ENCODE measurements around the gene FZD7. TPM values are rescaled to one million over a fixed set of nuclear protein-coding genes. Genes with fewer than 3 reads are reported as not detected.

Gene FZD7
- total and polyA plus RNA-seq, 2 donors (not counting 1 experiment from before 2014, with no cell fraction given): 0.67 to 2.1 TPM

- no peak for TF ChIP-seq EZH2 (IDR thresholded peaks at IDR 0.05; ENCODE audit: borderline replicate concordance, insufficient read depth, low read depth, low read length, poor library complexity, severe bottlenecking)
- TF ChIP-seq CTCF (IDR thresholded peaks at IDR 0.05): no peak
- ChIA-PET CTCF (no interaction called here), POLR2A (no interaction called here)
Observed at GRCh38 chr2:202043475-202043874, 9.8 kb downstream of the FZD7 start.

GRCh38 chr2:202044777-202045176 lies 11.1 kb downstream of the FZD7 start:
- H3K36me3 ChIP-seq (replicated peaks in 1 of 2; ENCODE audit: control extremely low read depth in 1 of 2, control insufficient read depth in 1 of 2, extremely low read depth in 1 of 2, insufficient read depth in 2 of 2, low read length in 1 of 2): no peaks in the 10 kb centered on the region

More at GRCh38 chr2:202043475-202043874, 9.8 kb downstream of the FZD7 start:
- Histone ChIP-seq H3K4me1 (ENCODE audit: control insufficient read depth in 2 of 2, insufficient read depth in 2 of 2, low read length in 2 of 2) (peaks cover 0 to 3% of the 10 kb centered on the region in 2 donors), H3K9ac (ENCODE audit: low read length) (no peak overlapping the region), H3K4me3 (ENCODE audit: control extremely low read depth in 1 of 5, extremely low read depth in 1 of 5, insufficient read depth in 1 of 5, low read depth in 2 of 5, low read length in 4 of 5) (no peak overlapping the region), H3K4me2 (replicated peaks; ENCODE audit: low read depth, low read length, poor library complexity, severe bottlenecking) (no peak overlapping the region), H4K20me1 (ENCODE audit: control insufficient read depth, insufficient read depth, low read length, poor library complexity, severe bottlenecking) (no peaks in the 10 kb centered on the region), H3K27ac (ENCODE audit: low read length in 2 of 2) (no peak overlapping the region), H3K36me3 (replicated peaks in 1 of 2; ENCODE audit: control extremely low read depth in 1 of 2, control insufficient read depth in 1 of 2, extremely low read depth in 1 of 2, insufficient read depth in 2 of 2, low read length in 1 of 2) (no peaks in the 10 kb centered on the region), H3K79me2 (ENCODE audit: control insufficient read depth, insufficient read depth, low read length) (no peaks in the 10 kb centered on the region), H3K9me3 (ENCODE audit: control extremely low read depth in 1 of 3, control insufficient read depth in 2 of 3, insufficient read depth in 1 of 3, low read length in 2 of 3) (no peaks in the 10 kb centered on the region), H2AFZ (ENCODE audit: insufficient read depth, low read depth, low read length, poor library complexity, severe bottlenecking) (no peak overlapping the region), H3K27me3 (replicated peaks in 1 of 4; ENCODE audit: control extremely low read depth in 1 of 4, control insufficient read depth in 3 of 4, insufficient read depth in 4 of 4, low read length in 3 of 4) (peaks cover 0 to 29% (median 19%) of the 10 kb centered on the region in 4 experiments)
- DNase-seq: no peak
- intact Hi-C loops (cut with micrococcal nuclease): no loop called here
- Mint-ChIP-seq H3K4me3 (no peak overlapping the region), H3K27me3 (peaks cover 65% of the 10 kb centered on the region), H3K27ac (no peak overlapping the region), H3K9me3 (ENCODE audit: insufficient read depth) (no peaks in the 10 kb centered on the region), H3K4me1 (no peaks in the 10 kb centered on the region)
- WGBS (ENCODE audit: insufficient coverage): no CpG with 5 or more reads among the region's 6 CpGs
- no peak for ATAC-seq (ENCODE audit: low read depth)

More at GRCh38 chr2:202044777-202045176, 11.1 kb downstream of the FZD7 start:
- Histone ChIP-seq H3K79me2 (ENCODE audit: control insufficient read depth, insufficient read depth, low read length) (no peaks in the 10 kb centered on the region), H3K9me3 (ENCODE audit: control extremely low read depth in 1 of 3, control insufficient read depth in 2 of 3, insufficient read depth in 1 of 3, low read length in 2 of 3) (no peaks in the 10 kb centered on the region), H3K4me2 (replicated peaks; ENCODE audit: low read depth, low read length, poor library complexity, severe bottlenecking) (no peak overlapping the region), H3K4me3 (ENCODE audit: control extremely low read depth in 1 of 5, extremely low read depth in 1 of 5, insufficient read depth in 1 of 5, low read depth in 2 of 5, low read length in 4 of 5) (no peak overlapping the region), H3K9ac (ENCODE audit: low read length) (no peak overlapping the region), H3K27ac (ENCODE audit: low read length in 2 of 2) (no peak overlapping the region), H3K4me1 (ENCODE audit: control insufficient read depth in 2 of 2, insufficient read depth in 2 of 2, low read length in 2 of 2) (peaks cover 0 to 3% of the 10 kb centered on the region in 2 donors), H2AFZ (ENCODE audit: insufficient read depth, low read depth, low read length, poor library complexity, severe bottlenecking) (no peak overlapping the region), H4K20me1 (ENCODE audit: control insufficient read depth, insufficient read depth, low read length, poor library complexity, severe bottlenecking) (no peaks in the 10 kb centered on the region), H3K27me3 (replicated peaks in 1 of 4; ENCODE audit: control extremely low read depth in 1 of 4, control insufficient read depth in 3 of 4, insufficient read depth in 4 of 4, low read length in 3 of 4) (peaks cover 0 to 21% (median 9%) of the 10 kb centered on the region in 4 experiments)
- no peaks in the 10 kb centered on the region for H3K9me3 Mint-ChIP-seq (ENCODE audit: insufficient read depth)
- intact Hi-C loops (cut with micrococcal nuclease): no loop called here
- ChIA-PET CTCF (no interaction called here), POLR2A (no interaction called here)
- H3K27me3 Mint-ChIP-seq: peaks cover 58% of the 10 kb centered on the region
- no peak overlapping the region for H3K4me3 Mint-ChIP-seq
- ATAC-seq (ENCODE audit: low read depth) (no peak), DNase-seq (no peak)
- peak overlapping the region; percentile 23 for H3K27ac Mint-ChIP-seq
- TF ChIP-seq CTCF (IDR thresholded peaks at IDR 0.05): no peak
- TF ChIP-seq EZH2 (IDR thresholded peaks at IDR 0.05; ENCODE audit: borderline replicate concordance, insufficient read depth, low read depth, low read length, poor library complexity, severe bottlenecking): no peak
- no peaks in the 10 kb centered on the region for H3K4me1 Mint-ChIP-seq

All from B cell (primary cell).